HEK293 (cell line): Measurements from ENCODE around the gene RELB.

Experiments used
- CTCF ChIA-PET: fragments of 350-600 bp; formaldehyde crosslinking; extraction: SDS; loops from one replicate; lab custom pipeline; 2021; ENCODE audit warnings: antibody characterized with exemption; lab: Yijun Ruan, JAX
- POLR2A ChIA-PET: fragments of 300-600 bp; formaldehyde crosslinking; extraction: SDS; loops from one replicate; lab custom pipeline; 2020; ENCODE audit warnings: antibody characterized with exemption, inconsistent platforms; lab: Yijun Ruan, JAX
- H3K27ac ChIP-seq: fragments of 200-500 bp; sonication (Bioruptor generic); 2 replicates; pipeline ENCODE4 v1.5.1; 2014; ENCODE audit warnings: low read depth, low read length, control low read depth, inconsistent platforms; ENCODE audit errors: extremely low read depth
- H3K36me3 ChIP-seq, 2 experiments: fragments of 200-500 bp in 1 of 2; sonication (Bioruptor generic) in 1 of 2; 1 replicate in 1 of 2; 2 replicates in 1 of 2; pipeline ENCODE4 v1.5.1; 2014 to 2017; ENCODE audit warnings: inconsistent platforms in 2 of 2, low read length in 2 of 2; ENCODE audit not compliant: control insufficient read depth in 2 of 2, insufficient read depth in 1 of 2
- H3K4me1 ChIP-seq: fragments of 200-500 bp; sonication (Bioruptor generic); 2 replicates; pipeline ENCODE4 v1.5.1; 2014; ENCODE audit warnings: mild to moderate bottlenecking, low read length, inconsistent platforms; ENCODE audit not compliant: control insufficient read depth, insufficient read depth
- H3K4me3 ChIP-seq: 2 replicates; pipeline ENCODE4 v1.5.1; 2011; ENCODE audit warnings: low read depth, mild to moderate bottlenecking, control low read depth, low read length, moderate library complexity
- H3K9me3 ChIP-seq: fragments of 200-500 bp; sonication (Bioruptor generic); 2 replicates; pipeline ENCODE4 v1.5.1; 2014; ENCODE audit warnings: low read depth, low read length, inconsistent platforms; ENCODE audit not compliant: control insufficient read depth, insufficient read depth
- ELK4 ChIP-seq: IDR thresholded peaks from 2 replicates; pipeline ENCODE4 v1.6.1; 2011; ENCODE audit warnings: mild to moderate bottlenecking, low read depth, low read length, borderline replicate concordance
- GFI1B ChIP-seq: fragments of 450-650 bp; formaldehyde crosslinking; IDR thresholded peaks from 2 replicates; pipeline ENCODE4 v1.5.1; 2016; ENCODE audit warnings: missing biosample characterization, missing genetic modification characterization
- MYNN ChIP-seq: fragments of 450-650 bp; formaldehyde crosslinking; IDR thresholded peaks from 2 replicates; pipeline ENCODE4 v1.5.1; 2016; ENCODE audit warnings: missing biosample characterization, missing genetic modification characterization, borderline replicate concordance
- OVOL3 ChIP-seq: fragments of 450-650 bp; formaldehyde crosslinking; IDR thresholded peaks from 2 replicates; pipeline ENCODE4 v1.5.1; 2016; ENCODE audit warnings: missing biosample characterization, missing genetic modification characterization
- SCRT2 ChIP-seq: fragments of 450-650 bp; formaldehyde crosslinking; IDR thresholded peaks from 2 replicates; pipeline ENCODE4 v1.5.1; 2016; ENCODE audit warnings: missing biosample characterization, missing genetic modification characterization
- ZBTB10 ChIP-seq: fragments of 450-650 bp; formaldehyde crosslinking; IDR thresholded peaks from 2 replicates; pipeline ENCODE4 v1.5.1; 2016; ENCODE audit warnings: missing biosample characterization, missing genetic modification characterization
- ZNF121 ChIP-seq: fragments of 450-650 bp; formaldehyde crosslinking; IDR thresholded peaks from 2 replicates; pipeline ENCODE4 v1.5.1; 2016; ENCODE audit warnings: missing biosample characterization, missing genetic modification characterization
- ZNF140 ChIP-seq: fragments of 450-650 bp; formaldehyde crosslinking; IDR thresholded peaks from 2 replicates; pipeline ENCODE4 v1.5.1; 2016; ENCODE audit warnings: missing biosample characterization, missing genetic modification characterization
- ZNF223 ChIP-seq: fragments of 450-650 bp; formaldehyde crosslinking; IDR thresholded peaks from 2 replicates; pipeline ENCODE4 v1.5.1; 2016; ENCODE audit warnings: missing biosample characterization, missing genetic modification characterization
- ZNF366 ChIP-seq: fragments of 450-650 bp; formaldehyde crosslinking; conservative IDR thresholded peaks from 2 replicates; pipeline ENCODE4 v1.5.1; 2016; ENCODE audit warnings: missing biosample characterization, missing genetic modification characterization
- ZNF398 ChIP-seq: fragments of 450-650 bp; formaldehyde crosslinking; IDR thresholded peaks from 2 replicates; pipeline ENCODE4 v1.5.1; 2017; ENCODE audit warnings: missing biosample characterization, missing genetic modification characterization
- ZNF404 ChIP-seq: fragments of 450-650 bp; formaldehyde crosslinking; IDR thresholded peaks from 2 replicates; pipeline ENCODE4 v1.5.1; 2017; ENCODE audit warnings: missing biosample characterization, missing genetic modification characterization
- ZNF416 ChIP-seq: fragments of 450-650 bp; formaldehyde crosslinking; IDR thresholded peaks from 2 replicates; pipeline ENCODE4 v1.5.1; 2016; ENCODE audit warnings: missing biosample characterization, missing genetic modification characterization
- ZNF423 ChIP-seq: fragments of 450-650 bp; formaldehyde crosslinking; IDR thresholded peaks from 2 replicates; pipeline ENCODE4 v1.5.1; 2016; ENCODE audit warnings: missing biosample characterization, missing genetic modification characterization
- ZNF558 ChIP-seq: fragments of 450-650 bp; formaldehyde crosslinking; IDR thresholded peaks from 2 replicates; pipeline ENCODE4 v1.5.1; 2016; ENCODE audit warnings: missing biosample characterization, missing genetic modification characterization
- ZNF621 ChIP-seq: fragments of 450-650 bp; formaldehyde crosslinking; IDR thresholded peaks from 2 replicates; pipeline ENCODE4 v1.5.1; 2017; ENCODE audit warnings: missing biosample characterization, missing genetic modification characterization
- ZNF747 ChIP-seq: fragments of 450-650 bp; formaldehyde crosslinking; IDR thresholded peaks from 2 replicates; pipeline ENCODE4 v1.5.1; 2016; ENCODE audit warnings: missing biosample characterization, missing genetic modification characterization
- ZNF792 ChIP-seq: fragments of 450-650 bp; formaldehyde crosslinking; IDR thresholded peaks from 2 replicates; pipeline ENCODE4 v1.5.1; 2016; ENCODE audit warnings: missing biosample characterization, missing genetic modification characterization

The RELB gene

GRCh38 chr19:45023048-45023447, 21.8 kb downstream of the RELB start:
- no peaks in the 10 kb centered on the region for H3K4me1 ChIP-seq
- TF ChIP-seq ZNF366 (peak; percentile 66), ZBTB10 (tag by site-specific recombination) (no peak)
- H3K36me3 ChIP-seq: no peaks in the 10 kb centered on the region; a peak in 1 of 3 replicates
- H3K4me3 ChIP-seq: no peak overlapping the region
- H3K9me3 ChIP-seq: no peaks in the 10 kb centered on the region
- POLR2A ChIA-PET: interaction anchor here (0.6 kb wide), 1 partner anchor 463 kb away, joined by 3 read pairs; no protein-coding TSS in a partner anchor
- no peak overlapping the region for H3K27ac ChIP-seq
- CTCF ChIA-PET: interaction anchor here (0.7 to 0.8 kb wide), 2 partner anchors 17 to 22 kb away, joined by 4 read pairs; partner anchors contain the start of gene RELB

GRCh38 chr19:45025264-45025663, 24.0 kb downstream of the RELB start:
- H3K4me3 ChIP-seq: no peak overlapping the region
- ChIA-PET CTCF (no interaction called here), POLR2A (no interaction called here)
- H3K9me3 ChIP-seq: no peaks in the 10 kb centered on the region
- H3K27ac ChIP-seq: no peak overlapping the region
- H3K4me1 ChIP-seq: no peaks in the 10 kb centered on the region
- no peak for TF ChIP-seq ZNF416 (tag by site-specific recombination)
- TF ChIP-seq GFI1B (tag by site-specific recombination): no peak
- TF ChIP-seq ZNF792 (tag by site-specific recombination): no peak
- TF ChIP-seq MYNN (tag by site-specific recombination): no peak
- TF ChIP-seq ZNF558: no peak
- TF ChIP-seq ELK4: no peak
- no peak for TF ChIP-seq ZNF140 (tag by site-specific recombination)
- TF ChIP-seq ZNF621 (tag by site-specific recombination): no peak
- TF ChIP-seq ZNF404: no peak
- no peak for TF ChIP-seq SCRT2
- no peak for TF ChIP-seq ZNF398 (tag by site-specific recombination)
- TF ChIP-seq ZNF366: no peak
- TF ChIP-seq ZNF223: no peak
- H3K36me3 ChIP-seq: no peaks in the 10 kb centered on the region

GRCh38 chr19:45027371-45027770, 26.1 kb downstream of the RELB start:
- CTCF ChIA-PET: interaction anchor here (0.5 to 1.8 kb wide), 6 partner anchors 11 to 863 kb away, joined by 3 to 10 read pairs (median 3); no protein-coding TSS in a partner anchor

More at GRCh38 chr19:45027371-45027770, 26.1 kb downstream of the RELB start:
- no peak for TF ChIP-seq OVOL3
- TF ChIP-seq ZNF747: no peak
- 0 out of 2 replicates have a peak, but pooled peaks have one; percentile 17 for TF ChIP-seq SCRT2
- TF ChIP-seq ZNF423 (tag by site-specific recombination): no peak
- no peak for TF ChIP-seq ZNF121 (tag by site-specific recombination)
- TF ChIP-seq, all 188 proteins: peak for 1
- no peak overlapping the region for H3K27ac ChIP-seq
- H3K9me3 ChIP-seq: no peaks in the 10 kb centered on the region
- H3K36me3 ChIP-seq: no peaks in the 10 kb centered on the region
- POLR2A ChIA-PET: interaction anchor here (2.8 kb wide), 1 partner anchor 12 kb away, joined by 20 read pairs; the partner anchor contains the start of gene CLASRP
- no peaks in the 10 kb centered on the region for H3K4me1 ChIP-seq
- no peak overlapping the region for H3K4me3 ChIP-seq
